HCT116 (cell line): Measurements from ENCODE around the gene CA11. TPM values are rescaled to one million over a fixed set of nuclear protein-coding genes. Genes with fewer than 3 reads are reported as not detected.

Source experiments
- ATAC-seq: fragments of 200-7000 bp; cut with Tn5 transposase; 2 replicates; pipeline ENCODE4 v1.9.1; 2020; ENCODE audit warnings: mild to moderate bottlenecking, moderate library complexity
- BruUV-seq: library from RNA; stranded (reverse); fragments of 400-500 nt; replicated peaks from 2 replicates; lab custom pipeline; 2021; lab: Mats Ljungman, UMichigan
- CTCF ChIA-PET: fragments of 300-600 bp; sonication (Branson Sonifier 250); formaldehyde crosslinking; loops from one replicate; lab custom pipeline; 2021; ENCODE audit warnings: antibody characterized with exemption; lab: Charles Lee
- POLR2A ChIA-PET: fragments of 300-600, 350-600 bp; sonication (Branson Sonifier 250); formaldehyde crosslinking; loops from one replicate; lab custom pipeline; 2021; ENCODE audit warnings: antibody characterized with exemption; lab: Charles Lee
- RAD21 ChIA-PET, 2 experiments: fragments of 300-600 bp; sonication (Branson Sonifier 250); formaldehyde crosslinking; loops; one replicate each; lab custom pipeline; 2023; ENCODE audit warnings: low total read pairs in 2 of 2; ENCODE audit not compliant: uncharacterized antibody in 2 of 2, unreplicated experiment in 2 of 2, low non-redundant PET in 1 of 2; lab: Charles Lee
- DNase-seq: peaks from one replicate; pipeline ENCODE4 v3.0.0-alpha.2; 2010; ENCODE audit warnings: low read depth, low spot score
- H2AFZ ChIP-seq: fragments of 200-600 bp; shearing (Covaris generic), sonication (generic); 2 replicates; pipeline ENCODE4 v1.6.1; 2017; ENCODE audit warnings: low read depth, mixed run types, mixed read lengths, antibody characterized with exemption, low read length; ENCODE audit not compliant: poor library complexity, severe bottlenecking
- H3K27ac ChIP-seq: 2 replicates; pipeline ENCODE4 v1.5.1; 2012; ENCODE audit warnings: low read depth, low read length
- H3K27me3 ChIP-seq: fragments of 200-600 bp; sonication (generic); 2 replicates; pipeline ENCODE4 v1.6.1; 2016; ENCODE audit warnings: mixed run types, low read length, mixed read lengths; ENCODE audit not compliant: insufficient read depth
- H3K36me3 ChIP-seq, 2 experiments: fragments of 200-500 bp in 1 of 2; fragments of 200-600 bp in 1 of 2; sonication (Bioruptor generic) in 1 of 2; sonication (generic) in 1 of 2; 2 replicates each; pipeline versions ENCODE4 v1.5.1 to v1.6.1; 2014 to 2016; ENCODE audit warnings: low read length in 2 of 2, inconsistent platforms in 1 of 2, mixed read lengths in 1 of 2, mixed run types in 1 of 2; ENCODE audit not compliant: insufficient read depth in 2 of 2, control insufficient read depth in 1 of 2
- H3K4me1 ChIP-seq, 2 experiments: fragments of 200-600 bp in 1 of 2; sonication (generic) in 1 of 2; 2 replicates each; pipeline versions ENCODE4 v1.5.1 to v1.6.1; 2012 to 2017; ENCODE audit warnings: low read length in 2 of 2, inconsistent platforms in 1 of 2, mild to moderate bottlenecking in 1 of 2, mixed read lengths in 1 of 2, mixed run types in 1 of 2, moderate library complexity in 1 of 2; ENCODE audit not compliant: insufficient read depth in 2 of 2, control insufficient read depth in 1 of 2
- H3K4me2 ChIP-seq: fragments of 200-600 bp; sonication (generic); 2 replicates; pipeline ENCODE4 v1.6.1; 2017; ENCODE audit warnings: mixed run types, low read length, mixed read lengths
- H3K4me3 ChIP-seq, 2 experiments: fragments of 200-600 bp in 1 of 2; sonication (generic) in 1 of 2; replicated peaks in 1 of 2; 2 replicates each; pipeline ENCODE4 v1.5.1; 2011 to 2016; ENCODE audit warnings: low read length in 2 of 2, control low read depth in 1 of 2, low read depth in 1 of 2, mild to moderate bottlenecking in 1 of 2, mixed read lengths in 1 of 2, mixed run types in 1 of 2
- H3K79me2 ChIP-seq: fragments of 200-600 bp; sonication (generic); 2 replicates; pipeline ENCODE4 v1.6.1; 2017; ENCODE audit warnings: mild to moderate bottlenecking, mixed run types, low read length, moderate library complexity, mixed read lengths; ENCODE audit not compliant: insufficient read depth
- H3K9ac ChIP-seq: fragments of 200-600 bp; sonication (generic); 2 replicates; pipeline ENCODE4 v1.6.1; 2016; ENCODE audit warnings: low read length, mixed read lengths
- H3K9me2 ChIP-seq: fragments of 200-600 bp; sonication (generic), shearing (Covaris generic); 2 replicates; pipeline ENCODE4 v1.6.1; 2017; ENCODE audit warnings: mixed run types, mild to moderate bottlenecking, moderate library complexity; ENCODE audit not compliant: insufficient read depth
- H3K9me3 ChIP-seq, 2 experiments: fragments of 200-500 bp in 1 of 2; fragments of 200-600 bp in 1 of 2; sonication (Bioruptor generic) in 1 of 2; sonication (generic) in 1 of 2; 2 replicates each; pipeline ENCODE4 v1.6.1; 2014 to 2017; ENCODE audit warnings: low read length in 2 of 2, mixed read lengths in 2 of 2, inconsistent platforms in 1 of 2, low read depth in 1 of 2, mild to moderate bottlenecking in 1 of 2, mixed run types in 1 of 2, moderate library complexity in 1 of 2; ENCODE audit not compliant: control insufficient read depth in 1 of 2, insufficient read depth in 1 of 2
- H4K20me1 ChIP-seq: fragments of 200-600 bp; sonication (generic), shearing (Covaris generic); 2 replicates; pipeline ENCODE4 v1.6.1; 2017; ENCODE audit warnings: mixed run types, mild to moderate bottlenecking, moderate library complexity; ENCODE audit not compliant: insufficient read depth
- ATF3 ChIP-seq: IDR thresholded peaks from 2 replicates; pipeline ENCODE4 v1.6.1; 2012
- CBX3 ChIP-seq: IDR thresholded peaks from 2 replicates; pipeline ENCODE4 v1.6.1; 2012; ENCODE audit warnings: low read depth
- CTCF ChIP-seq, 3 experiments: fragments of 200-600 bp in 1 of 3; sonication (generic) in 1 of 3; IDR thresholded peaks in 2 of 3; conservative IDR thresholded peaks in 1 of 3; 2 replicates each; pipeline ENCODE4 v1.5.1; 2012 to 2017; ENCODE audit warnings: low read depth in 2 of 3, low read length in 2 of 3, antibody characterized with exemption in 1 of 3, borderline replicate concordance in 1 of 3, control low read depth in 1 of 3, mild to moderate bottlenecking in 1 of 3, mixed read lengths in 1 of 3, mixed run types in 1 of 3, moderate library complexity in 1 of 3; ENCODE audit not compliant: insufficient read depth in 1 of 3
- EGR1 ChIP-seq: IDR thresholded peaks from 2 replicates; pipeline ENCODE4 v1.6.1; 2012; ENCODE audit warnings: low read depth
- ELF1 ChIP-seq: IDR thresholded peaks from 2 replicates; pipeline ENCODE4 v1.6.1; 2012; ENCODE audit warnings: low read depth, borderline replicate concordance
- EZH2 ChIP-seq: fragments of 200-600 bp; sonication (generic); IDR thresholded peaks from 2 replicates; pipeline ENCODE4 v1.6.1; 2017; ENCODE audit warnings: antibody characterized with exemption, mixed run types
- EZH2phosphoT487 ChIP-seq: fragments of 200-600 bp; IDR thresholded peaks from 2 replicates; pipeline ENCODE4 v1.6.1; 2018; ENCODE audit warnings: antibody characterized with exemption, borderline replicate concordance
- JUND ChIP-seq: IDR thresholded peaks from 2 replicates; pipeline ENCODE4 v1.6.1; 2012
- MAX ChIP-seq: IDR thresholded peaks from 2 replicates; pipeline ENCODE4 v1.6.1; 2012
- POLR2A ChIP-seq: IDR thresholded peaks from 2 replicates; pipeline ENCODE4 v1.7.0; 2011; ENCODE audit warnings: borderline replicate concordance; ENCODE audit not compliant: insufficient read depth, insufficient read length; ENCODE audit errors: extremely low read depth
- POLR2AphosphoS5 ChIP-seq: IDR thresholded peaks from 2 replicates; pipeline ENCODE4 v1.6.1; 2011; ENCODE audit warnings: mild to moderate bottlenecking, low read depth, low read length, moderate library complexity
- RAD21 ChIP-seq: IDR thresholded peaks from 2 replicates; pipeline ENCODE4 v1.6.1; 2012; ENCODE audit warnings: low read depth, mild to moderate bottlenecking
- REST ChIP-seq: IDR thresholded peaks from 2 replicates; pipeline ENCODE4 v1.6.1; 2012; ENCODE audit warnings: low read depth
- SIN3A ChIP-seq: IDR thresholded peaks from 2 replicates; pipeline ENCODE4 v1.6.1; 2012; ENCODE audit warnings: low read depth
- SP1 ChIP-seq: IDR thresholded peaks from 2 replicates; pipeline ENCODE4 v1.6.1; 2012; ENCODE audit warnings: low read depth
- SRF ChIP-seq: IDR thresholded peaks from 2 replicates; pipeline ENCODE4 v1.6.1; 2012; ENCODE audit warnings: low read depth
- YY1 ChIP-seq: IDR thresholded peaks from 2 replicates; pipeline ENCODE4 v1.6.1; 2011; ENCODE audit warnings: low read length, low read depth, moderate library complexity, mild to moderate bottlenecking; ENCODE audit not compliant: insufficient replicate concordance; ENCODE audit errors: extremely low read depth
- ZNF274 ChIP-seq: fragments of 200-500 bp; sonication (Bioruptor generic); IDR thresholded peaks from 2 replicates; pipeline ENCODE4 v1.6.1; 2014; ENCODE audit warnings: mild to moderate bottlenecking, low read depth, low read length, inconsistent platforms
- intact Hi-C: fragments of 100-400 bp; cut with micrococcal nuclease; formaldehyde crosslinking; loops from 2 replicates; pipeline ENCODE4 v1.10.0; 2022
- total RNA-seq: library from RNA; stranded (reverse); gene quantifications from one replicate; pipeline ENCODE4 v1.2.1, GENCODE V29; 2021; ENCODE audit not compliant: unreplicated experiment

CA11 gene
- total RNA-seq, 1 experiment from 2014 or later: 29.6 TPM

GRCh38 chr19:48644839-48645619 is 958 bp downstream of the CA11 start:
- peak; percentile 74 for ATAC-seq
- no peaks in the 10 kb centered on the region for H3K79me2 ChIP-seq
- H3K4me1 ChIP-seq: peaks cover 19 to 46% of the 10 kb centered on the region in 2 experiments
- ChIA-PET RAD21 (interaction anchor here (0.6 to 1.4 kb wide), 3 partner anchors 31 to 198 kb away, joined by 3 read pairs; no protein-coding TSS in a partner anchor), CTCF (interaction anchor here (0.7 to 2.4 kb wide), 12 partner anchors 15 to 197 kb away, joined by 3 to 14 read pairs (median 6); partner anchors contain the start of genes RPL18 and SPHK2), POLR2A (interaction anchor here (0.5 to 2.5 kb wide), 18 partner anchors 11 to 996 kb away, joined by 3 to 27 read pairs (median 4); partner anchors contain the start of genes FGF21, FUT2, PPP1R15A and RPL18)
- no peaks in the 10 kb centered on the region for H3K27me3 ChIP-seq
- H3K9ac ChIP-seq: peak overlapping the region; percentile 56
- H3K27ac ChIP-seq: peak overlapping the region; percentile 83
- H3K9me3 ChIP-seq: no peaks in the 10 kb centered on the region
- no peaks in the 10 kb centered on the region for H3K36me3 ChIP-seq
- H2AFZ ChIP-seq: no peak overlapping the region
- BruUV-seq: no TSS peak
- intact Hi-C loops: no loop called here
- no peaks in the 10 kb centered on the region for H3K9me2 ChIP-seq
- H4K20me1 ChIP-seq: no peaks in the 10 kb centered on the region
- TF ChIP-seq POLR2A (peak; percentile 17), RAD21 (no peak), JUND (no peak), MAX (no peak), EZH2phosphoT487 (no peak), SP1 (no peak), CBX3 (no peak), SRF (no peak), YY1 (no peak), ZNF274 (no peak), EZH2 (no peak), ELF1 (no peak), SIN3A (no peak), ATF3 (no peak), EGR1 (peak; percentile 75), POLR2AphosphoS5 (peak; percentile 30), REST (no peak), CTCF (IDR thresholded peaks at IDR 0.05 in 2 of 3, conservative IDR thresholded peaks at IDR 0.05 in 1 of 3; ENCODE audit: borderline replicate concordance in 1 of 3, insufficient read depth in 1 of 3, low read depth in 2 of 3, low read length in 2 of 3) (no peak)
- peak; percentile 69 for DNase-seq
- peak overlapping the region; percentile 85 for H3K4me2 ChIP-seq
- H3K4me3 ChIP-seq: peak overlapping the region; percentile 55 to 58
